HEK293 (cell line): Measurements from ENCODE around the gene ING4.

Experiments
- HIC1 ChIP-seq: fragments of 450-650 bp; formaldehyde crosslinking; IDR thresholded peaks from 2 replicates; pipeline ENCODE4 v1.5.1; 2016; ENCODE audit warnings: missing biosample characterization, missing genetic modification characterization
- KLF1 ChIP-seq: fragments of 450-650 bp; formaldehyde crosslinking; IDR thresholded peaks from 2 replicates; pipeline ENCODE4 v1.5.1; 2016; ENCODE audit warnings: missing biosample characterization, missing genetic modification characterization
- OVOL3 ChIP-seq: fragments of 450-650 bp; formaldehyde crosslinking; IDR thresholded peaks from 2 replicates; pipeline ENCODE4 v1.5.1; 2016; ENCODE audit warnings: missing biosample characterization, missing genetic modification characterization
- PATZ1 ChIP-seq: fragments of 450-650 bp; formaldehyde crosslinking; IDR thresholded peaks from 2 replicates; pipeline ENCODE4 v1.5.1; 2016; ENCODE audit warnings: missing biosample characterization, missing genetic modification characterization
- PRDM1 ChIP-seq: fragments of 450-650 bp; formaldehyde crosslinking; IDR thresholded peaks from 2 replicates; pipeline ENCODE4; 2016; ENCODE audit warnings: missing biosample characterization, missing genetic modification characterization
- TSHZ1 ChIP-seq: fragments of 450-650 bp; formaldehyde crosslinking; IDR thresholded peaks from 2 replicates; pipeline ENCODE4 v1.5.1; 2016; ENCODE audit warnings: missing biosample characterization, missing genetic modification characterization, borderline replicate concordance
- ZBTB49 ChIP-seq: fragments of 450-650 bp; formaldehyde crosslinking; IDR thresholded peaks from 2 replicates; pipeline ENCODE4 v1.5.1; 2016; ENCODE audit warnings: missing biosample characterization, missing genetic modification characterization, low read depth
- ZBTB7A ChIP-seq: fragments of 450-650 bp; formaldehyde crosslinking; IDR thresholded peaks from 2 replicates; pipeline ENCODE4 v1.5.1; 2016; ENCODE audit warnings: low read depth, missing biosample characterization, missing genetic modification characterization
- ZBTB8A ChIP-seq: fragments of 450-650 bp; formaldehyde crosslinking; IDR thresholded peaks from 2 replicates; pipeline ENCODE4 v1.5.1; 2016; ENCODE audit warnings: missing biosample characterization, missing genetic modification characterization
- ZFP37 ChIP-seq: fragments of 450-650 bp; formaldehyde crosslinking; IDR thresholded peaks from 2 replicates; pipeline ENCODE4 v1.5.1; 2016; ENCODE audit warnings: missing biosample characterization, missing genetic modification characterization
- ZNF148 ChIP-seq: fragments of 450-650 bp; formaldehyde crosslinking; IDR thresholded peaks from 2 replicates; pipeline ENCODE4 v1.5.0; 2017; ENCODE audit warnings: missing biosample characterization, missing genetic modification characterization, borderline replicate concordance
- ZNF155 ChIP-seq: fragments of 450-650 bp; formaldehyde crosslinking; IDR thresholded peaks from 2 replicates; pipeline ENCODE4 v1.5.1; 2016; ENCODE audit warnings: missing biosample characterization, missing genetic modification characterization
- ZNF24 ChIP-seq: fragments of 450-650 bp; formaldehyde crosslinking; IDR thresholded peaks from 2 replicates; pipeline ENCODE4 v1.5.1; 2016; ENCODE audit warnings: missing biosample characterization, missing genetic modification characterization
- ZNF302 ChIP-seq: fragments of 450-650 bp; formaldehyde crosslinking; IDR thresholded peaks from 2 replicates; pipeline ENCODE4 v1.5.1; 2016; ENCODE audit warnings: missing biosample characterization, missing genetic modification characterization, low read depth
- ZNF311 ChIP-seq: fragments of 450-650 bp; formaldehyde crosslinking; IDR thresholded peaks from 2 replicates; pipeline ENCODE4 v1.5.1; 2017; ENCODE audit warnings: missing biosample characterization, missing genetic modification characterization, borderline replicate concordance
- ZNF37A ChIP-seq: fragments of 450-650 bp; IDR thresholded peaks from 2 replicates; pipeline ENCODE4 v1.5.1; 2018; ENCODE audit warnings: missing biosample characterization, missing genetic modification characterization
- ZNF501 ChIP-seq: fragments of 450-650 bp; formaldehyde crosslinking; IDR thresholded peaks from 2 replicates; pipeline ENCODE4 v1.5.1; 2016; ENCODE audit warnings: missing biosample characterization, missing genetic modification characterization
- ZNF530 ChIP-seq: fragments of 450-650 bp; formaldehyde crosslinking; IDR thresholded peaks from 2 replicates; pipeline ENCODE4 v1.5.1; 2016; ENCODE audit warnings: low read depth, missing biosample characterization, missing genetic modification characterization
- ZNF561 ChIP-seq: fragments of 450-650 bp; IDR thresholded peaks from 2 replicates; pipeline ENCODE4 v1.5.1; 2018; ENCODE audit warnings: missing biosample characterization, missing genetic modification characterization, borderline replicate concordance
- ZNF629 ChIP-seq: fragments of 450-650 bp; formaldehyde crosslinking; IDR thresholded peaks from 2 replicates; pipeline ENCODE4 v1.5.1; 2017; ENCODE audit warnings: missing biosample characterization, missing genetic modification characterization
- ZNF664 ChIP-seq: fragments of 450-650 bp; formaldehyde crosslinking; IDR thresholded peaks from 2 replicates; pipeline ENCODE4 v1.5.1; 2016; ENCODE audit warnings: missing biosample characterization, missing genetic modification characterization
- ZNF76 ChIP-seq: fragments of 450-650 bp; formaldehyde crosslinking; IDR thresholded peaks from 2 replicates; pipeline ENCODE4; 2016; ENCODE audit warnings: low read depth, missing biosample characterization, missing genetic modification characterization, borderline replicate concordance
- ZNF843 ChIP-seq: fragments of 450-650 bp; formaldehyde crosslinking; IDR thresholded peaks from 2 replicates; pipeline ENCODE4 v1.5.1; 2016; ENCODE audit warnings: missing biosample characterization, missing genetic modification characterization
- ZSCAN4 ChIP-seq: fragments of 450-650 bp; formaldehyde crosslinking; IDR thresholded peaks from 2 replicates; pipeline ENCODE4 v1.5.1; 2017; ENCODE audit warnings: missing biosample characterization, missing genetic modification characterization

ING4 gene

GRCh38 chr12:6607751-6608591 lies 54.9 kb downstream of the ING4 start (continued):
- TF ChIP-seq ZNF530 (tag by site-specific recombination) (0 out of 2 replicates have a peak, but pooled peaks have one; percentile 26), PRDM1 (tag by site-specific recombination) (peak; percentile 50), ZNF664 (tag by site-specific recombination) (no peak), ZNF37A (tag by site-specific recombination) (no peak), KLF1 (tag by site-specific recombination) (0 out of 2 replicates have a peak, but pooled peaks have one; percentile 29), ZNF148 (tag by site-specific recombination) (0 out of 2 replicates have a peak, but pooled peaks have one; percentile 71), TSHZ1 (peak; percentile 74), ZSCAN4 (tag by site-specific recombination) (peak; percentile 96), ZNF561 (no peak), ZNF311 (tag by site-specific recombination) (no peak), PATZ1 (peak; percentile 98), ZBTB8A (tag by site-specific recombination) (0 out of 2 replicates have a peak, but pooled peaks have one; percentile 12), ZNF501 (peak; percentile 20; the same call in 1 of the 2 replicates), ZNF24 (tag by site-specific recombination) (peak; percentile 91), HIC1 (tag by site-specific recombination) (peak; percentile 76; the same call in 1 of the 2 replicates), ZNF843 (peak; percentile 67; the same call in 1 of the 2 replicates), OVOL3 (tag by site-specific recombination) (peak; percentile 63; the same call in 1 of the 2 replicates), ZBTB49 (tag by site-specific recombination) (no peak), ZNF629 (peak; percentile 90), ZNF155 (tag by site-specific recombination) (peak; percentile 72; the same call in 1 of the 2 replicates), ZBTB7A (0 out of 2 replicates have a peak, but pooled peaks have one; percentile 55), ZFP37 (tag by site-specific recombination) (0 out of 2 replicates have a peak, but pooled peaks have one; percentile 10), ZNF302 (no peak), ZNF76 (tag by site-specific recombination) (peak; percentile 86)
